ENCODE data around the gene ATP8B4. TPM values are rescaled to one million over a fixed set of nuclear protein-coding genes. Genes with fewer than 3 reads are reported as not detected.
A peak's percentile ranks its signal among the peaks of the same experiment; 100 is the strongest.

ATP8B4 gene
- total and polyA plus RNA-seq, 2 donors (not counting 1 experiment from before 2014, with no cell fraction given): 3.5 to 19.5 TPM

GRCh38 chr15:49962044-49962602 lies 156.9 kb downstream of the ATP8B4 start:
- DNase-seq (ENCODE audit: low read depth in 2 of 2): peak; percentile 11 to 49

GRCh38 chr15:49953421-49953820 lies 165.6 kb downstream of the ATP8B4 start:
- no peaks in the 10 kb centered on the region for H3K9me3 ChIP-seq (ENCODE audit: control insufficient read depth, insufficient read depth, low read depth, low read length)
- H3K4me2 ChIP-seq (ENCODE audit: extremely low read depth, insufficient read depth, low read length): no peak overlapping the region
- H3K27me3 ChIP-seq (ENCODE audit: control insufficient read depth, insufficient read depth, low read length): no peaks in the 10 kb centered on the region
- H3K79me2 ChIP-seq (ENCODE audit: control insufficient read depth, insufficient read depth, low read length): no peaks in the 10 kb centered on the region
- H3K4me1 ChIP-seq (ENCODE audit: control insufficient read depth, extremely low read depth, insufficient read depth, low read length): no peaks in the 10 kb centered on the region
- no peak for DNase-seq (ENCODE audit: low read depth in 2 of 2)
- no peaks in the 10 kb centered on the region for H3K36me3 ChIP-seq (ENCODE audit: control insufficient read depth, insufficient read depth, low read length)
- TF ChIP-seq EZH2 (IDR thresholded peaks at IDR 0.05; ENCODE audit: low read length, missing control alignments) (no peak), CTCF (conservative IDR thresholded peaks at IDR 0.05 in 1 of 2, IDR thresholded peaks at IDR 0.05 in 1 of 2; ENCODE audit: low read depth in 1 of 2, low read length in 2 of 2) (no peak)
- no peak overlapping the region for H3K9ac ChIP-seq (ENCODE audit: insufficient read depth, low read length)
- H3K4me3 ChIP-seq (replicated peaks in 1 of 4; ENCODE audit: control extremely low read depth in 1 of 4, insufficient read depth in 1 of 4, low read depth in 3 of 4, low read length in 4 of 4): no peak overlapping the region
- no peaks in the 10 kb centered on the region for H4K20me1 ChIP-seq (ENCODE audit: control insufficient read depth, extremely low read depth, insufficient read depth, low read length)
- no peak overlapping the region for H2AFZ ChIP-seq (ENCODE audit: low read length)
- no peak overlapping the region for H3K27ac ChIP-seq (ENCODE audit: insufficient read depth, low read length)

More at GRCh38 chr15:49962044-49962602, 156.9 kb downstream of the ATP8B4 start:
- Histone ChIP-seq H3K27me3 (ENCODE audit: control insufficient read depth, insufficient read depth, low read length) (no peaks in the 10 kb centered on the region), H3K4me2 (ENCODE audit: extremely low read depth, insufficient read depth, low read length) (no peak overlapping the region), H3K4me3 (replicated peaks in 1 of 4; ENCODE audit: control extremely low read depth in 1 of 4, insufficient read depth in 1 of 4, low read depth in 3 of 4, low read length in 4 of 4) (no peak overlapping the region), H3K9me3 (ENCODE audit: control insufficient read depth, insufficient read depth, low read depth, low read length) (no peaks in the 10 kb centered on the region), H3K79me2 (ENCODE audit: control insufficient read depth, insufficient read depth, low read length) (no peaks in the 10 kb centered on the region), H2AFZ (ENCODE audit: low read length) (no peak overlapping the region), H3K27ac (ENCODE audit: insufficient read depth, low read length) (no peak overlapping the region), H3K9ac (ENCODE audit: insufficient read depth, low read length) (no peak overlapping the region), H3K4me1 (ENCODE audit: control insufficient read depth, extremely low read depth, insufficient read depth, low read length) (no peaks in the 10 kb centered on the region), H3K36me3 (ENCODE audit: control insufficient read depth, insufficient read depth, low read length) (no peaks in the 10 kb centered on the region), H4K20me1 (ENCODE audit: control insufficient read depth, extremely low read depth, insufficient read depth, low read length) (no peaks in the 10 kb centered on the region)
- no peak for TF ChIP-seq EZH2 (IDR thresholded peaks at IDR 0.05; ENCODE audit: low read length, missing control alignments)
- no peak for TF ChIP-seq CTCF (conservative IDR thresholded peaks at IDR 0.05 in 1 of 2, IDR thresholded peaks at IDR 0.05 in 1 of 2; ENCODE audit: low read depth in 1 of 2, low read length in 2 of 2)

- Histone ChIP-seq H2AFZ (ENCODE audit: low read length) (no peak overlapping the region), H4K20me1 (ENCODE audit: control insufficient read depth, extremely low read depth, insufficient read depth, low read length) (no peaks in the 10 kb centered on the region), H3K27me3 (ENCODE audit: control insufficient read depth, insufficient read depth, low read length) (no peaks in the 10 kb centered on the region), H3K4me2 (ENCODE audit: extremely low read depth, insufficient read depth, low read length) (no peak overlapping the region), H3K4me1 (ENCODE audit: control insufficient read depth, extremely low read depth, insufficient read depth, low read length) (no peaks in the 10 kb centered on the region), H3K79me2 (ENCODE audit: control insufficient read depth, insufficient read depth, low read length) (no peaks in the 10 kb centered on the region), H3K27ac (ENCODE audit: insufficient read depth, low read length) (no peak overlapping the region), H3K36me3 (ENCODE audit: control insufficient read depth, insufficient read depth, low read length) (no peaks in the 10 kb centered on the region), H3K9me3 (ENCODE audit: control insufficient read depth, insufficient read depth, low read depth, low read length) (no peaks in the 10 kb centered on the region), H3K9ac (ENCODE audit: insufficient read depth, low read length) (no peak overlapping the region), H3K4me3 (replicated peaks in 1 of 4; ENCODE audit: control extremely low read depth in 1 of 4, insufficient read depth in 1 of 4, low read depth in 3 of 4, low read length in 4 of 4) (no peak overlapping the region)
- TF ChIP-seq EZH2 (IDR thresholded peaks at IDR 0.05; ENCODE audit: low read length, missing control alignments) (no peak), CTCF (conservative IDR thresholded peaks at IDR 0.05 in 1 of 2, IDR thresholded peaks at IDR 0.05 in 1 of 2; ENCODE audit: low read depth in 1 of 2, low read length in 2 of 2) (no peak)
- DNase-seq (ENCODE audit: low read depth in 2 of 2): no peak
Measured at GRCh38 chr15:49946681-49947080, 172.4 kb downstream of the ATP8B4 start.
